ENCODE data around the gene WDR59. TPM values are rescaled to one million over a fixed set of nuclear protein-coding genes. Genes with fewer than 3 reads are reported as not detected.

The WDR59 gene
- total RNA-seq, 2 experiments from 2014 or later = 26.3 to 80.3 TPM

DNA sequence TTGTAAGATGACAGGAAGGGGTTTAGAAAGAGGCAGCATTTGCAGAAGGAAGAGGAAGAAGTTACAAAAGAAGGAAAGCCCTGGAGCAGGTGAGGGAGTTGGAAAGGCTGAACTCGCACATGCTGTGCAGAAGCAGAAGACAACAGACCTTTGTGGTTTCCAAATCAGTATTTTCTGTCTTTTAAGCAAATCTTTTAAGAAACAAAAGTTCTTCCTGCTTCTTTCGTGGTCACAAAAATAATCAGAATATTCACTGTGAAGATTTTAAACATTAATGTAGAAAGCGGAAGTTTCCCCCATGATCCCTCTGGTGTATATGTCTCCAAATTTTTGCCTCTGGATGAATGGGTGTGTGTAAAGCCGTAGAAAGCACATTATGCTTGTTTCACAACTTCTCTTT lies 39.7 kb upstream of the WDR59 start:
- no peak for DNase-seq (ENCODE audit: low spot score)
- no TSS peak for BruUV-seq (replicated peaks)
- H3K27ac ChIP-seq (ENCODE audit: low read depth, low read length, poor library complexity, severe bottlenecking) = no peak overlapping the region
- intact Hi-C loops (cut with micrococcal nuclease; ENCODE audit: unreplicated experiment) = no loop called here
- POLR2A ChIA-PET = no interaction called here
- H4K20me1 ChIP-seq (ENCODE audit: insufficient read depth, low read length) = no peaks in the 10 kb centered on the region
- H3K4me3 ChIP-seq (ENCODE audit: low read depth, low read length, poor library complexity, severe bottlenecking) = no peak overlapping the region
- no peak overlapping the region for H3K4me2 ChIP-seq (ENCODE audit: low read length)
- no peaks in the 10 kb centered on the region for H3K79me2 ChIP-seq (ENCODE audit: insufficient read depth, low read depth, low read length)
- no peak overlapping the region for H2AFZ ChIP-seq (ENCODE audit: low read length)
- CTCF ChIA-PET (ENCODE audit: unreplicated experiment) = no interaction called here
- H3K9me2 ChIP-seq (ENCODE audit: insufficient read depth, low read length) = no peaks in the 10 kb centered on the region
- H3K4me1 ChIP-seq (ENCODE audit: insufficient read depth, low read length, poor library complexity, severe bottlenecking) = peaks cover 7% of the 10 kb centered on the region
- H3K36me3 ChIP-seq (ENCODE audit: insufficient read depth, low read length) = no peaks in the 10 kb centered on the region
- H3K9me3 ChIP-seq (ENCODE audit: low read length) = peaks cover 16% of the 10 kb centered on the region
- no peak for TF ChIP-seq EZH2phosphoT487 (IDR thresholded peaks at IDR 0.05; ENCODE audit: borderline replicate concordance, low read depth, low read length)
- TF ChIP-seq, protein P1, sequence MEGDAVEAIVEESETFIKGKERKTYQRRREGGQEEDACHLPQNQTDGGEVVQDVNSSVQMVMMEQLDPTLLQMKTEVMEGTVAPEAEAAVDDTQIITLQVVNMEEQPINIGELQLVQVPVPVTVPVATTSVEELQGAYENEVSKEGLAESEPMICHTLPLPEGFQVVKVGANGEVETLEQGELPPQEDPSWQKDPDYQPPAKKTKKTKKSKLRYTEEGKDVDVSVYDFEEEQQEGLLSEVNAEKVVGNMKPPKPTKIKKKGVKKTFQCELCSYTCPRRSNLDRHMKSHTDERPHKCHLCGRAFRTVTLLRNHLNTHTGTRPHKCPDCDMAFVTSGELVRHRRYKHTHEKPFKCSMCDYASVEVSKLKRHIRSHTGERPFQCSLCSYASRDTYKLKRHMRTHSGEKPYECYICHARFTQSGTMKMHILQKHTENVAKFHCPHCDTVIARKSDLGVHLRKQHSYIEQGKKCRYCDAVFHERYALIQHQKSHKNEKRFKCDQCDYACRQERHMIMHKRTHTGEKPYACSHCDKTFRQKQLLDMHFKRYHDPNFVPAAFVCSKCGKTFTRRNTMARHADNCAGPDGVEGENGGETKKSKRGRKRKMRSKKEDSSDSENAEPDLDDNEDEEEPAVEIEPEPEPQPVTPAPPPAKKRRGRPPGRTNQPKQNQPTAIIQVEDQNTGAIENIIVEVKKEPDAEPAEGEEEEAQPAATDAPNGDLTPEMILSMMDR (conservative IDR thresholded peaks at IDR 0.05; ENCODE audit: low read length) = no peak

DNA sequence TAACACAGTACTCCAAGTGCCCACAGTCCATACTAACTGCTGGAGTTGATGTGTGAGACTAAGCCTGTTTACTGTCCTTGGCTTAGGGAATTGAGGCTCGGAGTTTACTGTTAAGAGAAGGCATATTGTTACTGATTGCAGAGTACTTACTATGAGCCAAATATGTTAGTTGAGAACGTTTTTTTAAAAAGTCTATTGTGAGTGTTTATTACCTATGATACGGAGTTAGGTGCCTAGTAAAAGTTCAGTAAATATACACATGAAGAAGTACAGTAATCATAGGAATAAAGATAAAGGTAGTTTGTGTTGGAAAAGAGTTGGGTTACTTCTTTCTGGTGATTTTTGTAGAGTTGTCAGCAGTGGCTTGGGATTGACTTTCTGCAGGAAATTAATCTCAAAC lies 39.3 kb upstream of the WDR59 start:
- intact Hi-C loops (cut with micrococcal nuclease; ENCODE audit: unreplicated experiment) = no loop called here
- ChIA-PET CTCF (ENCODE audit: unreplicated experiment) (no interaction called here), POLR2A (no interaction called here)
- Histone ChIP-seq H3K4me2 (ENCODE audit: low read length) (no peak overlapping the region), H3K79me2 (ENCODE audit: insufficient read depth, low read depth, low read length) (no peaks in the 10 kb centered on the region), H3K36me3 (ENCODE audit: insufficient read depth, low read length) (no peaks in the 10 kb centered on the region), H3K9me3 (ENCODE audit: low read length) (peaks cover 16% of the 10 kb centered on the region), H2AFZ (ENCODE audit: low read length) (no peak overlapping the region), H4K20me1 (ENCODE audit: insufficient read depth, low read length) (no peaks in the 10 kb centered on the region), H3K4me3 (ENCODE audit: low read depth, low read length, poor library complexity, severe bottlenecking) (no peak overlapping the region), H3K27ac (ENCODE audit: low read depth, low read length, poor library complexity, severe bottlenecking) (no peak overlapping the region), H3K9me2 (ENCODE audit: insufficient read depth, low read length) (no peaks in the 10 kb centered on the region), H3K4me1 (ENCODE audit: insufficient read depth, low read length, poor library complexity, severe bottlenecking) (peaks cover 7% of the 10 kb centered on the region)
- TF ChIP-seq, protein P1 (conservative IDR thresholded peaks at IDR 0.05; ENCODE audit: low read length) = no peak
- TF ChIP-seq EZH2phosphoT487 (IDR thresholded peaks at IDR 0.05; ENCODE audit: borderline replicate concordance, low read depth, low read length) = no peak
- no TSS peak for BruUV-seq (replicated peaks)
- no peak for DNase-seq (ENCODE audit: low spot score)

DNA sequence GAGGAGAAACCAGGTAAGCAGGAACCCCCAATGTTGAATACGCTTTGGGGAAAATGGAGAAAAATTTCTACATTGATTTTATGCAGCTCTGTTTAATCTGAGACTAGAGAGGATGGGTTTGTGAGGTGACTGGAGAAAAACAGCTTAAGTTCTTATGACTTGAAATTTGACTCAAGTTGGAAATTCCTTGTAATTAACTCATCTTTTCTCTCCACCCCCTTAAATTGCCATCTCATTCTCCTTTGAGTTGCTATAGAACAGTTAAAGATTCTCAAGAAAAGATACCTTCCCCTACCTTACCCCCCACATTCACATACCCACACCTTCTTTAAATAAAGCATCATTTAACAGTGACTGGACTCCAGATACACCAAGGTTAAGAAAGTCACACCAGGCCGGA lies 38.1 kb upstream of the WDR59 start:
- Histone ChIP-seq H2AFZ (ENCODE audit: low read length) (no peak overlapping the region), H3K79me2 (ENCODE audit: insufficient read depth, low read depth, low read length) (no peaks in the 10 kb centered on the region), H4K20me1 (ENCODE audit: insufficient read depth, low read length) (no peaks in the 10 kb centered on the region), H3K4me1 (ENCODE audit: insufficient read depth, low read length, poor library complexity, severe bottlenecking) (peaks cover 7% of the 10 kb centered on the region), H3K36me3 (ENCODE audit: insufficient read depth, low read length) (no peaks in the 10 kb centered on the region), H3K4me3 (ENCODE audit: low read depth, low read length, poor library complexity, severe bottlenecking) (no peak overlapping the region), H3K9me3 (ENCODE audit: low read length) (peaks cover 16% of the 10 kb centered on the region), H3K9me2 (ENCODE audit: insufficient read depth, low read length) (no peaks in the 10 kb centered on the region), H3K27ac (ENCODE audit: low read depth, low read length, poor library complexity, severe bottlenecking) (no peak overlapping the region), H3K4me2 (ENCODE audit: low read length) (no peak overlapping the region)
- CTCF ChIA-PET (ENCODE audit: unreplicated experiment) = no interaction called here
- BruUV-seq (replicated peaks) = no TSS peak
- no peak for DNase-seq (ENCODE audit: low spot score)
- POLR2A ChIA-PET = no interaction called here
- no peak for TF ChIP-seq EZH2phosphoT487 (IDR thresholded peaks at IDR 0.05; ENCODE audit: borderline replicate concordance, low read depth, low read length)
- TF ChIP-seq, protein P1 (conservative IDR thresholded peaks at IDR 0.05; ENCODE audit: low read length) = no peak
- intact Hi-C loops (cut with micrococcal nuclease; ENCODE audit: unreplicated experiment) = no loop called here
